Ishikawa (cell line): ENCODE results near the gene WDR38.

Experiments used
- CEBPB ChIP-seq: IDR thresholded peaks from 2 replicates; pipeline ENCODE4 v1.6.1; 2012
- CREB1 ChIP-seq: IDR thresholded peaks from 2 replicates; pipeline ENCODE4 v1.6.1; 2012; ENCODE audit warnings: low read depth
- EGR1 ChIP-seq: IDR thresholded peaks from 2 replicates; pipeline ENCODE4 v1.6.1; 2012
- EP300 ChIP-seq: IDR thresholded peaks from 2 replicates; pipeline ENCODE4 v1.6.1; 2012; ENCODE audit warnings: borderline replicate concordance
- FOXM1 ChIP-seq: IDR thresholded peaks from 2 replicates; pipeline ENCODE4 v1.6.1; 2012; ENCODE audit warnings: low read depth, borderline replicate concordance
- NFIC ChIP-seq: IDR thresholded peaks from 2 replicates; pipeline ENCODE4 v1.6.1; 2012
- RAD21 ChIP-seq: IDR thresholded peaks from 2 replicates; pipeline ENCODE4 v1.6.1; 2012; ENCODE audit warnings: low read depth
- TAF1 ChIP-seq: IDR thresholded peaks from 2 replicates; pipeline ENCODE4 v1.6.1; 2012; ENCODE audit warnings: low read depth, mild to moderate bottlenecking
- TCF12 ChIP-seq: IDR thresholded peaks from 2 replicates; pipeline ENCODE4 v1.6.1; 2012; ENCODE audit warnings: low read depth
- TEAD4 ChIP-seq: IDR thresholded peaks from 2 replicates; pipeline ENCODE4 v1.6.1; 2012
- YY1 ChIP-seq: IDR thresholded peaks from 2 replicates; pipeline ENCODE4 v1.6.1; 2012; ENCODE audit warnings: low read depth
- ZBTB7A ChIP-seq: IDR thresholded peaks from 2 replicates; pipeline ENCODE4 v1.6.1; 2012; ENCODE audit warnings: low read depth
- TF ChIP-seq, protein P1 (sequence below): IDR thresholded peaks from 2 replicates; pipeline ENCODE4 v1.6.1; 2012; ENCODE audit warnings: low read depth, mild to moderate bottlenecking
- TF ChIP-seq, protein P2 (sequence below): IDR thresholded peaks from 2 replicates; pipeline ENCODE4 v1.6.1; 2012
- TF ChIP-seq, protein P3 (sequence below): IDR thresholded peaks from 2 replicates; pipeline ENCODE4 v1.6.1; 2012

The WDR38 gene

DNA sequence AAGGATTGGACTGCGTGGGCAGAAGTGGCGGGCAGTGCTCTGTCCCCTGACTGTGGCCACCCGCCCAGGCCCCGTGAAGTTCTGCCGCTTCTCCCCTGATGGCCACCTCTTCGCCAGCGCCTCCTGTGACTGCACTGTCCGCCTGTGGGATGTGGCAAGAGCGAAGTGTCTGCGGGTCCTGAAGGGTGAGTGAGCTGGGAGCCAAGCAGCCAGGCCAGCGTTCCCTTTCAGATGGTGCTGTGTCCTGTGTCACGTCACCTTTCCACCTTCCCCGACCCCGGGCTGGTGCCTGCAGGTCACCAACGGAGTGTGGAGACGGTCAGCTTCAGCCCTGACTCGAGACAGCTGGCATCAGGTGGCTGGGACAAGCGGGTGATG, 2.3 kb downstream of the WDR38 start:
- no peak for TF ChIP-seq EP300
- no peak for TF ChIP-seq EGR1

DNA sequence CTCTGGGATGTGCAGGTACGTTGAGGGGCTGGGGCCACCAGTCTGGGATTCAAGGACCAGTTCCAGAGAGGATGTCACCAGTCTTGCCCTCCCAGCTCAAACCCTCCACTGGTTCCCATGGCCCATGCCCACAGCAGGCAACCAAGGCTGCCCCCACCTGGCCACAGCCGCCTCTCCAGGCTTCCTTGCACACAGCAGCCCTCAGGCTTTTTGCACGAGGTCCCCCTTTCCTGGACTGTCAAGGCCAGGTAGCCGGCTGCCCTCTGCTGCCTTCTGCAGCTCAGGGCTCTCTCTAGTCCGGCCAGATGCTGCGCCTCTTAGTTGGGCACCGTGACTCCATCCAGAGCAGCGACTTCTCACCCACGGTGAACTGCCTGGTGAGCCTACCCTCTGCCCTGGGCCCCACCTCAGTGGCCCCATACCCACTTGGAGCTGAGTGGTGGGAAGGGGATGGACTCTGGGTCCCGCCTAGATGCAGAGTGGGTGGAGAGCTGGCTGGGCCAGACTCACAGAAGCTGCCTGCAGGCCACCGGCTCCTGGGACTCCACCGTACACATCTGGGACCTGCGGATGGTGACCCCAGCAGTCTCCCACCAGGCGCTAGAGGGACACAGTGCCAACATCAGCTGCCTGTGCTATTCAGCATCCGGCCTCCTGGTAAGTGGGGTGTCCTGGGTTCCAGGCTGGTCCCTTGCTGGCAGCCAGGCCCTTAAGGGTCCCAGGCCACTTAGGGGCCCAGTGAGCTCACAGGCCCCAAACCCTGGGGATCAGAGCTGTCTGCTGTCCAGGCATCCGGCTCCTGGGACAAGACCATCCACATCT, 2.9 kb downstream of the WDR38 start:
- no peak for TF ChIP-seq FOXM1
- TF ChIP-seq, protein P1, sequence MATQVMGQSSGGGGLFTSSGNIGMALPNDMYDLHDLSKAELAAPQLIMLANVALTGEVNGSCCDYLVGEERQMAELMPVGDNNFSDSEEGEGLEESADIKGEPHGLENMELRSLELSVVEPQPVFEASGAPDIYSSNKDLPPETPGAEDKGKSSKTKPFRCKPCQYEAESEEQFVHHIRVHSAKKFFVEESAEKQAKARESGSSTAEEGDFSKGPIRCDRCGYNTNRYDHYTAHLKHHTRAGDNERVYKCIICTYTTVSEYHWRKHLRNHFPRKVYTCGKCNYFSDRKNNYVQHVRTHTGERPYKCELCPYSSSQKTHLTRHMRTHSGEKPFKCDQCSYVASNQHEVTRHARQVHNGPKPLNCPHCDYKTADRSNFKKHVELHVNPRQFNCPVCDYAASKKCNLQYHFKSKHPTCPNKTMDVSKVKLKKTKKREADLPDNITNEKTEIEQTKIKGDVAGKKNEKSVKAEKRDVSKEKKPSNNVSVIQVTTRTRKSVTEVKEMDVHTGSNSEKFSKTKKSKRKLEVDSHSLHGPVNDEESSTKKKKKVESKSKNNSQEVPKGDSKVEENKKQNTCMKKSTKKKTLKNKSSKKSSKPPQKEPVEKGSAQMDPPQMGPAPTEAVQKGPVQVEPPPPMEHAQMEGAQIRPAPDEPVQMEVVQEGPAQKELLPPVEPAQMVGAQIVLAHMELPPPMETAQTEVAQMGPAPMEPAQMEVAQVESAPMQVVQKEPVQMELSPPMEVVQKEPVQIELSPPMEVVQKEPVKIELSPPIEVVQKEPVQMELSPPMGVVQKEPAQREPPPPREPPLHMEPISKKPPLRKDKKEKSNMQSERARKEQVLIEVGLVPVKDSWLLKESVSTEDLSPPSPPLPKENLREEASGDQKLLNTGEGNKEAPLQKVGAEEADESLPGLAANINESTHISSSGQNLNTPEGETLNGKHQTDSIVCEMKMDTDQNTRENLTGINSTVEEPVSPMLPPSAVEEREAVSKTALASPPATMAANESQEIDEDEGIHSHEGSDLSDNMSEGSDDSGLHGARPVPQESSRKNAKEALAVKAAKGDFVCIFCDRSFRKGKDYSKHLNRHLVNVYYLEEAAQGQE, result no peak
- TF ChIP-seq, protein P2, sequence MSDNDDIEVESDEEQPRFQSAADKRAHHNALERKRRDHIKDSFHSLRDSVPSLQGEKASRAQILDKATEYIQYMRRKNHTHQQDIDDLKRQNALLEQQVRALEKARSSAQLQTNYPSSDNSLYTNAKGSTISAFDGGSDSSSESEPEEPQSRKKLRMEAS, result no peak
- TF ChIP-seq EP300, result peak; percentile 26; the same call in 1 of the 2 replicates
- TF ChIP-seq TEAD4, result no peak
- TF ChIP-seq TCF12, result no peak
- no peak for TF ChIP-seq CEBPB
- TF ChIP-seq TAF1, result no peak
- TF ChIP-seq ZBTB7A, result no peak
- TF ChIP-seq RAD21, result peak; percentile 33; the same call in 1 of the 2 replicates
- TF ChIP-seq, protein P3, sequence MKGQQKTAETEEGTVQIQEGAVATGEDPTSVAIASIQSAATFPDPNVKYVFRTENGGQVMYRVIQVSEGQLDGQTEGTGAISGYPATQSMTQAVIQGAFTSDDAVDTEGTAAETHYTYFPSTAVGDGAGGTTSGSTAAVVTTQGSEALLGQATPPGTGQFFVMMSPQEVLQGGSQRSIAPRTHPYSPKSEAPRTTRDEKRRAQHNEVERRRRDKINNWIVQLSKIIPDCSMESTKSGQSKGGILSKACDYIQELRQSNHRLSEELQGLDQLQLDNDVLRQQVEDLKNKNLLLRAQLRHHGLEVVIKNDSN, result no peak
- no peak for TF ChIP-seq EGR1
- TF ChIP-seq YY1, result no peak
- no peak for TF ChIP-seq NFIC
- TF ChIP-seq CREB1, result no peak

DNA sequence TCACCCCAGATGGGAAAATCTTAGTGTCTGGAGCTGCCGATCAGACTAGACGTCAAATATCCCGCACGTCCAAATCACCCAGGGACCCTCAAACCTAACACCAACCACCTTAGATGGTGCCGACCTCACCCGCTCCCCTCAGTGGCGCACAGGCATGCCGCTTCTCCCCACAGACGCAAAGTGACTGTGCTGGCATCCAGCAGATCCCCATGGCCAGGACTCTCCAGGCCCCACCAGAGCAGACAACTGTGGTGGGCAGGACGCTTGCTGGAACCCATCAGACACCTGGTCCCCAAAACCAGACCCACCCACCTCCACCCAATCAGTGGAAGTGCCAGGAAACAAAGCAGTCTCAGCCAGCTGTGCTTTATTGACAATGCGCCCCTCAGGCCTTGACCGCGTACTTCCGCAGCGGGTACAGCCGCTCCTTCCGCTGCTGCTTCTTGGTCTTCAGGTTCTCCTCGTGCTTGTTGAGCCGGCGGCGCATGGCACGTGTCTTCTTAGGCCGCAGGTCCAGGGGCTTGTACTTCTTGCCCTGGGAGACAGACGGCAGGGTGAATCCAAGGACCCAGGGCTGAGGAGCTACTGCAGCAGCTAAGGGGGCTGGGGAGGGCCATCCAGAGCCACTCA, 4.4 kb downstream of the WDR38 start:
- TF ChIP-seq NFIC, result no peak
- TF ChIP-seq RAD21, result no peak
- TF ChIP-seq, protein P3, result no peak
- no peak for TF ChIP-seq EP300
- TF ChIP-seq FOXM1, result no peak
- TF ChIP-seq, protein P1, result no peak
- no peak for TF ChIP-seq TEAD4
- no peak for TF ChIP-seq YY1
- TF ChIP-seq TAF1, result no peak
- no peak for TF ChIP-seq TCF12

DNA sequence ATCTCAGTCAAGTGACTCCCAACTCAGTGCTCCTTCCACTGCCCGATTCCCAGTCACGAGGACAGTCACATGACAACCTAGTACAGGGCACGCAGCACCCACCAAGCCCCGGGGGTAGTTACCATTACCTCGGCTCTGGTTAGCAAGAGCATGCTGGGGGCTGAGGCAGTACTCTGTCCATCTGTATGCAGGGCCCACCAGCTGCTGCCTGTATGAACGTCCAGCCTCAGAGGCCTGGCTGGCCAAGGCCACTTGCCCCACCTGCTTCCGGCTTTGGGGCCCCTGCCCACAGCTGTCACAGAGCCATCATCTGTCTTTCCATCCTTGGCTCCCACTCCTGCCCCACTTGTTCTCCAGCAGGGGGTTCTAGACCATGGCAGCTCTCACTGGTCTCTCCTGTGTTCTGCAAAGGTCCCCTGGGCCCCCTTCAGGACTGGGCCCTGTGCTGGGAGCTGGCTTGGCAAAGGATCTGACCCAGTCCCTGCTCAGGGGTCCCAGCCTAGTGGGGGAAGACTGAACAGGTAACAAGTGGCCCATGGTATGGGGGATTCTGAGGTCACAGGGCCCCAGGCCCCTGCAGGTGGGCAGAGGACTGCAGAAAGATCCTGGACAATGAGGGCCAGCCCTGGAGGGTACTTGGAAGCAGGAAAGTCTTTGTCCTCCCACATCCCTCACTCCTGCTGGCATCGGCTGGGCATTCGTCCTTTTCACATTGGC, 5.2 kb downstream of the WDR38 start:
- TF ChIP-seq ZBTB7A (no peak), NFIC (no peak), CEBPB (no peak), EGR1 (no peak), RAD21 (no peak), CREB1 (no peak), TEAD4 (no peak), EP300 (no peak)
- TF ChIP-seq, protein P2, result no peak
- TF ChIP-seq, protein P1, result no peak
